Mesodermal cell (in vitro differentiated cells): Measurements from ENCODE around the gene SH3PXD2A.

Source experiments
- H3K27ac ChIP-seq: 2 replicates; pipeline ENCODE4 v1.7.0; 2013; ENCODE audit warnings: mild to moderate bottlenecking, low read depth, low read length, moderate library complexity; ENCODE audit not compliant: severe bottlenecking
- H3K36me3 ChIP-seq: 2 replicates; pipeline ENCODE4 v1.7.1; 2013; ENCODE audit warnings: mild to moderate bottlenecking, low read length, moderate library complexity; ENCODE audit not compliant: control insufficient read depth, insufficient read depth
- H3K4me1 ChIP-seq: one replicate; pipeline ENCODE4 v1.7.1; 2013; ENCODE audit warnings: mild to moderate bottlenecking, low read length; ENCODE audit not compliant: insufficient read depth, control insufficient read depth, poor library complexity, severe bottlenecking
- H3K4me3 ChIP-seq: 2 replicates; pipeline ENCODE4 v1.7.0; 2013; ENCODE audit warnings: low read length, control low read depth, mild to moderate bottlenecking; ENCODE audit not compliant: insufficient read depth, poor library complexity, severe bottlenecking; ENCODE audit errors: extremely low read depth
- H3K9me3 ChIP-seq: 2 replicates; pipeline ENCODE4 v1.7.1; 2013; ENCODE audit warnings: mild to moderate bottlenecking, low read length, moderate library complexity; ENCODE audit not compliant: control insufficient read depth
- WGBS, 2 experiments: methylation state at CpG; one replicate each; pipeline ENCODE4 v1.1.5; 2013; ENCODE audit warnings: missing lambda C conversion rate in 2 of 2; ENCODE audit not compliant: insufficient coverage in 2 of 2; 5-methylcytosine and 5-hydroxymethylcytosine counted together

The SH3PXD2A gene

GRCh38 chr10:103746598-103746997 is 108.8 kb downstream of the SH3PXD2A start:
- no peak overlapping the region for H3K27ac ChIP-seq
- no peak overlapping the region for H3K4me3 ChIP-seq
- peaks cover 34% of the 10 kb centered on the region for H3K4me1 ChIP-seq
- no peaks in the 10 kb centered on the region for H3K9me3 ChIP-seq
- WGBS, 2 experiments = 97 to 98% methylated on average over 7 to 9 of the region's 9 CpGs
- peaks cover 7% of the 10 kb centered on the region for H3K36me3 ChIP-seq

GRCh38 chr10:103745341-103746247 is 109.8 kb downstream of the SH3PXD2A start:
- H3K4me3 ChIP-seq = no peak overlapping the region
- H3K36me3 ChIP-seq = peaks cover 7% of the 10 kb centered on the region
- H3K4me1 ChIP-seq = peaks cover 40% of the 10 kb centered on the region
- 91 to 96% methylated on average over 14 to 16 of the region's 17 CpGs for WGBS, 2 experiments
- no peak overlapping the region for H3K27ac ChIP-seq
- H3K9me3 ChIP-seq = no peaks in the 10 kb centered on the region

GRCh38 chr10:103742824-103743223 is 112.6 kb downstream of the SH3PXD2A start:
- Histone ChIP-seq H3K9me3 (no peaks in the 10 kb centered on the region), H3K4me3 (no peak overlapping the region), H3K4me1 (peaks cover 60% of the 10 kb centered on the region), H3K36me3 (peaks cover 7% of the 10 kb centered on the region), H3K27ac (no peak overlapping the region)
- 89 to 100% methylated on average over 2 to 3 of the region's 6 CpGs for WGBS, 2 experiments

GRCh38 chr10:103740611-103741010 is 114.8 kb downstream of the SH3PXD2A start:
- H3K27ac ChIP-seq = peak overlapping the region; percentile 91
- H3K4me1 ChIP-seq = peaks cover 57% of the 10 kb centered on the region
- H3K9me3 ChIP-seq = no peaks in the 10 kb centered on the region
- 91 to 98% methylated on average over 3 of the region's 5 CpGs for WGBS, 2 experiments
- H3K36me3 ChIP-seq = peaks cover 28% of the 10 kb centered on the region
- H3K4me3 ChIP-seq = no peak overlapping the region

- Histone ChIP-seq H3K27ac (peak overlapping the region; percentile 91), H3K4me1 (peaks cover 60% of the 10 kb centered on the region), H3K4me3 (no peak overlapping the region), H3K36me3 (peaks cover 36% of the 10 kb centered on the region), H3K9me3 (no peaks in the 10 kb centered on the region)
- WGBS, 2 experiments = 29 to 52% methylated on average over 8 of the region's 13 CpGs
Measured at GRCh38 chr10:103739039-103739764, 116.2 kb downstream of the SH3PXD2A start.

- peak overlapping the region; percentile 91 for H3K27ac ChIP-seq
- no peaks in the 10 kb centered on the region for H3K9me3 ChIP-seq
- no peak overlapping the region for H3K4me3 ChIP-seq
- WGBS, 2 experiments = 85 to 86% methylated on average over 13 to 14 of the region's 14 CpGs
- H3K4me1 ChIP-seq = peaks cover 66% of the 10 kb centered on the region
- peaks cover 30% of the 10 kb centered on the region for H3K36me3 ChIP-seq
Measured at GRCh38 chr10:103737735-103738367, 117.5 kb downstream of the SH3PXD2A start.

GRCh38 chr10:103736763-103737162 is 118.6 kb downstream of the SH3PXD2A start:
- Histone ChIP-seq H3K4me3 (no peak overlapping the region), H3K4me1 (peaks cover 73% of the 10 kb centered on the region), H3K9me3 (no peaks in the 10 kb centered on the region), H3K27ac (no peak overlapping the region), H3K36me3 (peaks cover 29% of the 10 kb centered on the region)
- 63 to 92% methylated on average over 2 to 3 of the region's 3 CpGs for WGBS, 2 experiments

GRCh38 chr10:103736044-103736443 is 119.3 kb downstream of the SH3PXD2A start:
- H3K27ac ChIP-seq = no peak overlapping the region
- peaks cover 78% of the 10 kb centered on the region for H3K4me1 ChIP-seq
- peaks cover 29% of the 10 kb centered on the region for H3K36me3 ChIP-seq
- H3K9me3 ChIP-seq = no peaks in the 10 kb centered on the region
- 97 to 100% methylated on average over 8 of the region's 8 CpGs for WGBS, 2 experiments
- H3K4me3 ChIP-seq = no peak overlapping the region

GRCh38 chr10:103734731-103735130 is 120.6 kb downstream of the SH3PXD2A start:
- WGBS, 2 experiments = 97 to 100% methylated on average over 2 to 3 of the region's 4 CpGs
- no peak overlapping the region for H3K27ac ChIP-seq
- H3K9me3 ChIP-seq = no peaks in the 10 kb centered on the region
- peaks cover 76% of the 10 kb centered on the region for H3K4me1 ChIP-seq
- no peak overlapping the region for H3K4me3 ChIP-seq
- peaks cover 29% of the 10 kb centered on the region for H3K36me3 ChIP-seq

GRCh38 chr10:103733045-103733419 is 122.3 kb downstream of the SH3PXD2A start:
- Histone ChIP-seq H3K27ac (peak overlapping the region; percentile 89), H3K9me3 (no peaks in the 10 kb centered on the region), H3K4me3 (no peak overlapping the region), H3K36me3 (peaks cover 34% of the 10 kb centered on the region), H3K4me1 (peaks cover 65% of the 10 kb centered on the region)
- WGBS, 2 experiments = 35 to 38% methylated on average over 4 to 5 of the region's 6 CpGs
